Measurements from ENCODE around the gene PRSS36.

PRSS36 gene

GRCh38 chr16:31194898-31195297, 45.0 kb upstream of the PRSS36 start:
- ChIA-PET CTCF (no interaction called here), POLR2A (no interaction called here)
- Histone ChIP-seq H3K9me3 (ENCODE audit: control insufficient read depth, insufficient read depth, low read depth, low read length) (no peaks in the 10 kb centered on the region), H3K27ac (ENCODE audit: extremely low read depth, low read depth, low read length) (no peak overlapping the region), H3K4me1 (ENCODE audit: control insufficient read depth, insufficient read depth, low read length) (no peaks in the 10 kb centered on the region), H3K36me3 (ENCODE audit: control insufficient read depth in 2 of 2, insufficient read depth in 1 of 2, low read length in 2 of 2) (peaks cover 59 to 87% of the 10 kb centered on the region in 2 experiments), H3K4me3 (ENCODE audit: low read depth, low read length) (no peak overlapping the region)
- no peak for TF ChIP-seq ZNF18 (tag by site-specific recombination; IDR thresholded peaks at IDR 0.05)
- TF ChIP-seq ZNF518A (tag by site-specific recombination; conservative IDR thresholded peaks at IDR 0.05; ENCODE audit: low read depth): no peak

GRCh38 chr16:31193874-31194273, 44.0 kb upstream of the PRSS36 start:
- ChIA-PET POLR2A (interaction anchor here (0.7 to 1.7 kb wide), 4 partner anchors 10 to 258 kb away, joined by 4 to 8 read pairs (median 4); partner anchors contain the start of gene FUS), CTCF (no interaction called here)
- Histone ChIP-seq H3K9me3 (ENCODE audit: control insufficient read depth, insufficient read depth, low read depth, low read length) (no peaks in the 10 kb centered on the region), H3K36me3 (ENCODE audit: control insufficient read depth in 2 of 2, insufficient read depth in 1 of 2, low read length in 2 of 2) (peaks cover 69 to 89% of the 10 kb centered on the region in 2 experiments), H3K4me3 (ENCODE audit: low read depth, low read length) (no peak overlapping the region), H3K27ac (ENCODE audit: extremely low read depth, low read depth, low read length) (no peak overlapping the region), H3K4me1 (ENCODE audit: control insufficient read depth, insufficient read depth, low read length) (no peaks in the 10 kb centered on the region)
- TF ChIP-seq PATZ1 (tag by site-specific recombination; IDR thresholded peaks at IDR 0.05) (no peak), ZBTB26 (tag by site-specific recombination; optimal IDR thresholded peaks at IDR 0.05) (no peak), PRDM10 (tag by site-specific recombination; IDR thresholded peaks at IDR 0.05) (peak; percentile 22; the same call in 1 of the 2 replicates), SP3 (tag by site-specific recombination; IDR thresholded peaks at IDR 0.05) (no peak), ZNF623 (tag by site-specific recombination; IDR thresholded peaks at IDR 0.05) (no peak), ZNF600 (tag by site-specific recombination; IDR thresholded peaks at IDR 0.05) (0 out of 2 replicates have a peak, but pooled peaks have one; percentile 9), ZNF175 (tag by site-specific recombination; IDR thresholded peaks at IDR 0.05) (no peak)
- TF ChIP-seq, protein P1, sequence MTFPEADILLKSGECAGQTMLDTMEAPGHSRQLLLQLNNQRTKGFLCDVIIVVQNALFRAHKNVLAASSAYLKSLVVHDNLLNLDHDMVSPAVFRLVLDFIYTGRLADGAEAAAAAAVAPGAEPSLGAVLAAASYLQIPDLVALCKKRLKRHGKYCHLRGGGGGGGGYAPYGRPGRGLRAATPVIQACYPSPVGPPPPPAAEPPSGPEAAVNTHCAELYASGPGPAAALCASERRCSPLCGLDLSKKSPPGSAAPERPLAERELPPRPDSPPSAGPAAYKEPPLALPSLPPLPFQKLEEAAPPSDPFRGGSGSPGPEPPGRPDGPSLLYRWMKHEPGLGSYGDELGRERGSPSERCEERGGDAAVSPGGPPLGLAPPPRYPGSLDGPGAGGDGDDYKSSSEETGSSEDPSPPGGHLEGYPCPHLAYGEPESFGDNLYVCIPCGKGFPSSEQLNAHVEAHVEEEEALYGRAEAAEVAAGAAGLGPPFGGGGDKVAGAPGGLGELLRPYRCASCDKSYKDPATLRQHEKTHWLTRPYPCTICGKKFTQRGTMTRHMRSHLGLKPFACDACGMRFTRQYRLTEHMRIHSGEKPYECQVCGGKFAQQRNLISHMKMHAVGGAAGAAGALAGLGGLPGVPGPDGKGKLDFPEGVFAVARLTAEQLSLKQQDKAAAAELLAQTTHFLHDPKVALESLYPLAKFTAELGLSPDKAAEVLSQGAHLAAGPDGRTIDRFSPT (tag by site-specific recombination; IDR thresholded peaks at IDR 0.05): no peak
